ENCODE data around the gene DGAT2.

The DGAT2 gene

DNA sequence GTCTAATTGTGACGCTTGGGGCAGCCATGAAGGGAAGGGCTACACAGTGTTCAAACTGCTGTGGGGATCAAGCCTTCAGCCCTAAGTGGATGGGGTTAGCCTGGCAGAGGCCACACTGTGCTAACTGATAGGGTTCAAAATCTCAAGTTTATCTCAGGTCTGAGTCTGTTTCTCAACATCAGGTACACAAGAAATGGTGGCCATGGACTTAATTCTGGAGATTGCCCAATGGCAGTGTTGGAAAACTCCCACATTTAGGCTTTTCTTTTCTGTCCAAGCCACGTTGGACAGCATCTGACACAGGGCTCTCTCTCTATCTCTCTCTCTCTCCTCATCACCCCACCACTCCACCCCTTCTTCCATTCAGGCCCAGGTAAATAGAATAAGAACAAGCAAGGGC, 10.9 kb upstream of the DGAT2 start:
- TF ChIP-seq, protein P1, sequence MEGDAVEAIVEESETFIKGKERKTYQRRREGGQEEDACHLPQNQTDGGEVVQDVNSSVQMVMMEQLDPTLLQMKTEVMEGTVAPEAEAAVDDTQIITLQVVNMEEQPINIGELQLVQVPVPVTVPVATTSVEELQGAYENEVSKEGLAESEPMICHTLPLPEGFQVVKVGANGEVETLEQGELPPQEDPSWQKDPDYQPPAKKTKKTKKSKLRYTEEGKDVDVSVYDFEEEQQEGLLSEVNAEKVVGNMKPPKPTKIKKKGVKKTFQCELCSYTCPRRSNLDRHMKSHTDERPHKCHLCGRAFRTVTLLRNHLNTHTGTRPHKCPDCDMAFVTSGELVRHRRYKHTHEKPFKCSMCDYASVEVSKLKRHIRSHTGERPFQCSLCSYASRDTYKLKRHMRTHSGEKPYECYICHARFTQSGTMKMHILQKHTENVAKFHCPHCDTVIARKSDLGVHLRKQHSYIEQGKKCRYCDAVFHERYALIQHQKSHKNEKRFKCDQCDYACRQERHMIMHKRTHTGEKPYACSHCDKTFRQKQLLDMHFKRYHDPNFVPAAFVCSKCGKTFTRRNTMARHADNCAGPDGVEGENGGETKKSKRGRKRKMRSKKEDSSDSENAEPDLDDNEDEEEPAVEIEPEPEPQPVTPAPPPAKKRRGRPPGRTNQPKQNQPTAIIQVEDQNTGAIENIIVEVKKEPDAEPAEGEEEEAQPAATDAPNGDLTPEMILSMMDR (IDR thresholded peaks at IDR 0.05; ENCODE audit: low read depth, low read length, missing control alignments), result no peak
- no peak overlapping the region for H3K4me3 ChIP-seq (ENCODE audit: low read depth, low read length)
- no peak for DNase-seq (ENCODE audit: low read depth)

DNA sequence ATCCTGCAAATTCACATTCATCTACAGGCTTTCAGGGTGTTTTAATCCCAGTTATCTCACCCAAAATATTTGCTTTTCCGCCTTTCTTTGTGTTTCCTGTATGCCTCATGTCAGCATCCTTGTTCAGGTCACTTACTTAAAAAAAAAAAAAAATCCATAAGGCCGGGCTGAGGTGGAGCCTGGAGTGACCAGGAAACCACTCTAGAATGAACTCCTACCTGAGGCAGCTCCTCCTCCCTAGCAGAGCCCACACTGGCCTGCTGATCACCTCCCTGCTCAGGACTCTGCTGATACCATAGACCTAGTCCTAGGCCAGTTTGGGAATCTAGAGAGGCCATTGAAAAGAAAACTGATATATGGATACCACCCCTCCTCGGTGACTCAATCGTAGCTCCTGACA, 8.7 kb upstream of the DGAT2 start:
- DNase-seq (ENCODE audit: low read depth), result no peak
- H3K4me3 ChIP-seq (ENCODE audit: low read depth, low read length), result no peak overlapping the region
- TF ChIP-seq, protein P1 (IDR thresholded peaks at IDR 0.05; ENCODE audit: low read depth, low read length, missing control alignments), result no peak

DNA sequence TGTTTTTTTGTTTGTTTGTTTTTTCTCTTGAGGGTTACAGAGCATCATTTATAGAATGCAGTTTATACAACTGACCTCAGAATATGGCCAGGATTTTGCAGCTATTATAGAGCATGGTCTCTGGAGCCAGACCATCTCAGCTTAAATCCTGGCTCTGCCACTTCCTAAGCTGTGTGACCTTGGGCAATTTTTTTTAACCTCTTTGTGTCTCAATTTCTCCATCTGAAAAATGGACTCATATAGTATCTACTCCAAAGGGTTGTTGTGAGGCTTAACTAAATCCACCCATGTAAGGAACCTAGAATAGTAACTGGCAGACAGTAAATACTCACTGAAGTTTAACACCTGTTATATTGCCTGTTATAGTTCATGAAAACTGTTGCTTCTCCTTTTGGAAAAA, 8.3 kb upstream of the DGAT2 start:
- no peak overlapping the region for H3K4me3 ChIP-seq (ENCODE audit: low read depth, low read length)
- DNase-seq (ENCODE audit: low read depth), result no peak
- TF ChIP-seq, protein P1 (IDR thresholded peaks at IDR 0.05; ENCODE audit: low read depth, low read length, missing control alignments), result no peak

DNA sequence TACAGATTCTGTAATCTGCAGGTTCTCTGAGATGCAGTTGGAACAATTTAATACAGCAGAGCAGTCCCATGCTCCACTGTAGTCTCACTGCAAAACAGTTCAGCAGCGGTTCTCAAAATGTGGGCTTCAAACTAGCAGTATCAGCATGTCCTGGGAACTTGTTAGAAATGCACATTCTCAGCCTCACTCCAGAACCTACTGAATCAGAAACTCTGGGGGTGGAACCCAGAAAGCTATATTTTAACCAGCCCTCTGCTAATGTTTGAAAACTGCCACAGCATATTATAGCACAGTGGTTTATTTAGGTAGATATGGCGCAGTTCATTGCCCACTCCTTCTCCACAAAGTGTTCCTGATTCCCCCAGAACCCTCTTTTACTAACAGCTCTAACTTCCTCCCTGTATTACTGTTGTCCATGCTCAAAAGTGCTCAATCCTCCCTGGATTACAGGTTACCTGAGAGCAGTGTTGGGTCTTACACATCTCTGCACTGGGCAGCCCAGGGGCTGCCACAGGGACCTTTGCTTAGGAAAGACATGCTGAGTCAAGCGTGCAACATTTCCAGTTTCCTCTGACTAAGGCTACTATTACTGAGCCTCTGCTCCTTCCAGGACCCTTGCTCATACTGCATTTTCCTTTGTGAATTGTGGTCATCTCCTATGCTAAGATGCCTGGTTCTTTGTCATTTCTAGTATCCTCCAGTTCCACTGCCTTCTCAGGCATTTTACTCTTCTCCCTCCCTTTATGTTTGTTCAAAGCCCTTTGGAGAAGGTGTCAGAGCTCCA, 7.7 kb upstream of the DGAT2 start:
- H3K4me3 ChIP-seq (ENCODE audit: low read depth, low read length), result no peak overlapping the region
- no peak for DNase-seq (ENCODE audit: low read depth)
- TF ChIP-seq, protein P1 (IDR thresholded peaks at IDR 0.05; ENCODE audit: low read depth, low read length, missing control alignments), result no peak

DNA sequence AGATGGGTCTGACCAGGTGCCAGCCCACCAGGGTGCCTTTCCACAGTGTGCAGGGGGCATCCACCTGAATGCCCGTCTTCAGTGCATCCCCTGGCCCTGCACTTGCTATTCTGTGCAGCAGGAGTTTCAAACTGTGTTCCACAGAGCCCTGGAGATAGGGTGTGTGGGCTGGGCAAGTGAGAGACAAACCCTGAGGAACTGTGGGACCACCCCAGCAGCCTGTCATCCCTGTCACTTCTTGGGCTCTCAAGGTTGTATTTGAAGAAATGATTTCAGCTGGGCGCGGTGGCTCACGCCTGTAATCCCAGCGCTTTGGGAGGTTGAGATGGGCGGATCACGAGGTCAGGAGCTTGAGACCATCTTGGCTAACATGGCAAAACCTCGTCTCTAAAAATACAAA, 6.4 kb upstream of the DGAT2 start:
- DNase-seq (ENCODE audit: low read depth), result no peak
- no peak overlapping the region for H3K4me3 ChIP-seq (ENCODE audit: low read depth, low read length)
- TF ChIP-seq, protein P1 (IDR thresholded peaks at IDR 0.05; ENCODE audit: low read depth, low read length, missing control alignments), result no peak

DNA sequence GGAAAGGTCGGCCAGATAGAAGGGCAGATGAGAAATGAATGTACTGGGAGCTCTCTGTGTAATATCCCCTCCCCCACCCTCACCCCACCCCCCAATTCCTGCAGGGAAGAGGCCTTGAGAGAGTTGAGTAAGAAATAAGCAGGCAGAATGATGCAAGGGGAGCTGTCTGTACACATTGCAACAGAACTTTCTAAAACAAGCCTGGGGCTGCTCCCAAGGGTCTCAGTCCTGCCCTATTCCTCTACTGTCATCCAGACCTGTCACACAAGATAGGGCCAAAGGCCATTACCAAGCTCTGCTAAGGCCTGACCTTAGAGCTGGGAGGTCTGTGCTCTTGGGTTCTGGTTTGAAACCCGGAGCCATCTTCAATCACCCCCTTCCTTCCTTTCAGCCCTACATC, 5.7 kb upstream of the DGAT2 start:
- TF ChIP-seq, protein P1 (IDR thresholded peaks at IDR 0.05; ENCODE audit: low read depth, low read length, missing control alignments), result no peak
- no peak overlapping the region for H3K4me3 ChIP-seq (ENCODE audit: low read depth, low read length)
- DNase-seq (ENCODE audit: low read depth), result no peak

DNA sequence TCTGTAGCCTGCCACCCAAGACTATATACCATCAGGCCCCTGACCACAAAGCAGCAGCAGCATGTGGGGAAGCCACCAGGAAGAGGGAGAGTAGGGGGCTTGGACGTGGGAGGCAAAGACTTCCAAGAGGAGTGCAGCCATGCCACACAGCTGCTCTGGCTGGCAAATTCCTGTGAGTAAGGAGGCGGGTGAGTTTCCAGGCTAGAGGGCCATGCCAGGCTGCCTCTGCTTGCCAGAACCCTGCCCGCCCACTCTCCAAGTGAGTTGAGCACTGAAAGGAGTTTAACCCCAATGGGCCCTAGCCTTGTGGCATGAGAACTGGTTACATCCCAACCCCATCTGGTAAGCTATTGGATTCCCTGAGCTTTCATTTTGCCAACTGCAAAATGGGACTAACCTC, 4.7 kb upstream of the DGAT2 start:
- TF ChIP-seq, protein P1 (IDR thresholded peaks at IDR 0.05; ENCODE audit: low read depth, low read length, missing control alignments), result no peak
- no peak overlapping the region for H3K4me3 ChIP-seq (ENCODE audit: low read depth, low read length)
- no peak for DNase-seq (ENCODE audit: low read depth)

All from GM12864 (cell line).